HFF-Myc (cell line): Measurements from ENCODE around the gene RAD52.

Source experiments
- DNase-seq: peaks from one replicate; pipeline ENCODE4 v3.0.0-alpha.2; 2011; ENCODE audit warnings: low read depth; ENCODE audit errors: extremely low read depth
- H3K4me3 ChIP-seq: replicated peaks from 2 replicates; pipeline ENCODE4 v1.5.1; 2011; ENCODE audit warnings: low read depth, mild to moderate bottlenecking, control low read depth, low read length
- TF ChIP-seq, protein P1 (sequence below): IDR thresholded peaks from 2 replicates; pipeline ENCODE4 v1.5.1; 2012; ENCODE audit warnings: mild to moderate bottlenecking, low read depth, low read length, control low read depth; ENCODE audit errors: missing control alignments

The RAD52 gene

DNA sequence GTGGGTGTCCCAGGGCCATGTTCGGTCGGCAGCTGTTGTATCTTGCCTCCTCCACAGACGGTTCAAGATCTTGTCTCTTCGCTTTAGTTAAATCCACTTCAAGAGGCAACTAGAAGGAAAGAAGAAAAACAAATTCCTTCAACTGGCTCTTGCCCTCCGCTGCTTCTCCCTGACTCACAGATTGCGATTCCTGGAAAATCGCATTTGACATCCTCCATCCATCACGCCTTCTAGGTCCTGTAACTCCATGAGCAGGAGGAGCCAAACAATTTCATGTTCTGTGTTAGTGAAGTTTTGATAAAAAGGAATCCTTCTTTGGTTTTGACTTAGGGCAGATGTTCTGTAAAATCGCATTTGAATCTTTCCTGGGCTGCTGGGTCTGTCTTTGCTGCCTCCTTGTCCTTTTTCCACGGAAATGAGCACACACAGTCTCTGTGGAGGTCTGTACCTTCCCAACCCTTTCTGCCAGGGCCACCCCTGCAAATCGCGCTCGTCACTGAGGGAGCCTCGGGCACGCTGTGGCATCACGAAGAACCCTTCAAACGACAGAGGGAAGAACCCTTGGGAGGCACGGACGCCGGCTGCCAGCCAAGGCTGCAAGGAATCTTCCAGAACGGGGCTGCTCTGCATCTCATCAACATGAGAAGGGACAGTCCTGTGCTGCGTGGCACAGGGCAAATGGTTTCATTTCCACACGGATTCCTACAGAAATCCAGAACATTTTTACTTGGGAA is 32.6 kb downstream of the RAD52 start:
- TF ChIP-seq, protein P1, sequence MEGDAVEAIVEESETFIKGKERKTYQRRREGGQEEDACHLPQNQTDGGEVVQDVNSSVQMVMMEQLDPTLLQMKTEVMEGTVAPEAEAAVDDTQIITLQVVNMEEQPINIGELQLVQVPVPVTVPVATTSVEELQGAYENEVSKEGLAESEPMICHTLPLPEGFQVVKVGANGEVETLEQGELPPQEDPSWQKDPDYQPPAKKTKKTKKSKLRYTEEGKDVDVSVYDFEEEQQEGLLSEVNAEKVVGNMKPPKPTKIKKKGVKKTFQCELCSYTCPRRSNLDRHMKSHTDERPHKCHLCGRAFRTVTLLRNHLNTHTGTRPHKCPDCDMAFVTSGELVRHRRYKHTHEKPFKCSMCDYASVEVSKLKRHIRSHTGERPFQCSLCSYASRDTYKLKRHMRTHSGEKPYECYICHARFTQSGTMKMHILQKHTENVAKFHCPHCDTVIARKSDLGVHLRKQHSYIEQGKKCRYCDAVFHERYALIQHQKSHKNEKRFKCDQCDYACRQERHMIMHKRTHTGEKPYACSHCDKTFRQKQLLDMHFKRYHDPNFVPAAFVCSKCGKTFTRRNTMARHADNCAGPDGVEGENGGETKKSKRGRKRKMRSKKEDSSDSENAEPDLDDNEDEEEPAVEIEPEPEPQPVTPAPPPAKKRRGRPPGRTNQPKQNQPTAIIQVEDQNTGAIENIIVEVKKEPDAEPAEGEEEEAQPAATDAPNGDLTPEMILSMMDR = no peak
- DNase-seq = no peak
- no peak overlapping the region for H3K4me3 ChIP-seq

DNA sequence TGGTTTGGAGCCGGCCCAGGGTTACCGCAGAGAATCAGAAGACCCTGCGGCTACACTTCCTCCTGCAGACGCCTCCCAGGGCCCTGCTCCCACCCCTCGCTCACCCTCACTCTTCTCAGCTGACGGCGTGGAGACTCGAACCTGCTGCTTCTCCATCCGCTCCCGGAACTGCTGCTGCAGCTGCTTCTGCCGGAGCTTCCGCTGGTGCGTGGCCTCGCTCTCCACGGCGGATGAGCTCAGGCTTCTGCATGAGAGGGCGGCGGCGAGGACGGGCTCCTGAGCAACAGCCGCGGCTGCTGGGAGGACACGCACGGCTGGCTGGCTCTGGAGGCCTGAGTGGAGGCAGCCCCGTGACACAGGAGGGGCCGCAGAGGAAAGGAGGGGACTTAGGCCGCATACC is 33.3 kb downstream of the RAD52 start:
- DNase-seq = no peak

DNA sequence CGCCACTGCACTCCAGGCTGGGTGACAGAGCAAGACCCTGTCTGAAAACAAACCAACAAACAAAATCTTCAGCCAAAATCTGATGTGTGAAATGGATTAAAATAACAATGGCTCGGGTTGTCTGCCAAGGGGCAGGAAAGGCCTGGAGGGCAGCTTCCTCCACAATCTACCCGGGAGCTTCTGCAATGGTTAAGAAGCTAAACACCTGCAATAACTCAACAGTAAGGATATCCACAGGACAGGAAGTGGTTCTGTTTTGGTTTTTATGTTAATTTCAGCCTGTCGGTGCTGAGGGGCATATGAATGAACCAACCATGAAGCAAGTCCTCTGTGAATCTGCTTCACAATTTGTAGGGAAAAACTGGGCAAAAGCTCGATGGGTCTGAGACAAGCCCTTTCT is 34.4 kb downstream of the RAD52 start:
- no peak for DNase-seq
- H3K4me3 ChIP-seq = no peak overlapping the region
- TF ChIP-seq, protein P1 = no peak

More for the DNA sequence above, 33.3 kb downstream of the RAD52 start:
- TF ChIP-seq, protein P1 = no peak
- H3K4me3 ChIP-seq = no peak overlapping the region

DNA sequence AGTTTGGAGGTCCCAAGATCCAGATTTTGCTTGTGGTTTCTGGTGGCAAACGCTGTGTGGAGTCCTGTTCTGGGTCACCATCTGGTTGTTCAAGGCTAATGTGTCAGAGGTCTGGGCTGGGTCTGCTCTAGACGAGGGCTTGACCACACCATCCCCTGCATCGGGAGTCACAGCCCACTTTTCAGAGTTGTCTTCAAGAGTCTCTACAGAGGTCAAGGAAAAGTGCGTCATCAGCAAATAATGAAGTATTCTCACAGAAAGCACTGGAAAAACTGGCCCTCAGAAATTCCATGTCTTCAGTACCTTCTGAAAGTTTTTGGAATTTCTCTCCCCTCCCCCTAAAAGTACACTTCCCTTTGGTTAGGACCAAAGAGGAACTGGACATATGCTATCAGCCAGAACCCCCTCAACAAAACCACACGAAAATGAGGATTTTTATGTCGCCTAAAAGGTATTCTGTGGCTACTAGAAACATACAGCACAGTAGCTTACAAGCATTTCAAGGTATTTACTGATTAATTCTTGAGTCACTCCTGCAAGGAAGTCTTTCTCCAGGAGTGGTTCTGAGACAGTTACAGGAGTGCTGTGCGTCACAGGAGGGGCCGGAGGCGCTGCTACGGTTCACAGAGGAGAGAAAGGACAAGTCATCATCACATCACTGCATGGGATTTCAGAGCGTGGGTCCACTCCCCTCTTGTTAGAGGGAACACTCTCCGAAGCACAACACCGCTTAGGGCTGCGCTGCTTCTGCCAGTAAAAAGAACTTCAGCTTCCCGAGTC is 35.4 kb downstream of the RAD52 start:
- TF ChIP-seq, protein P1 = no peak
- no peak for DNase-seq
- H3K4me3 ChIP-seq = no peak overlapping the region

DNA sequence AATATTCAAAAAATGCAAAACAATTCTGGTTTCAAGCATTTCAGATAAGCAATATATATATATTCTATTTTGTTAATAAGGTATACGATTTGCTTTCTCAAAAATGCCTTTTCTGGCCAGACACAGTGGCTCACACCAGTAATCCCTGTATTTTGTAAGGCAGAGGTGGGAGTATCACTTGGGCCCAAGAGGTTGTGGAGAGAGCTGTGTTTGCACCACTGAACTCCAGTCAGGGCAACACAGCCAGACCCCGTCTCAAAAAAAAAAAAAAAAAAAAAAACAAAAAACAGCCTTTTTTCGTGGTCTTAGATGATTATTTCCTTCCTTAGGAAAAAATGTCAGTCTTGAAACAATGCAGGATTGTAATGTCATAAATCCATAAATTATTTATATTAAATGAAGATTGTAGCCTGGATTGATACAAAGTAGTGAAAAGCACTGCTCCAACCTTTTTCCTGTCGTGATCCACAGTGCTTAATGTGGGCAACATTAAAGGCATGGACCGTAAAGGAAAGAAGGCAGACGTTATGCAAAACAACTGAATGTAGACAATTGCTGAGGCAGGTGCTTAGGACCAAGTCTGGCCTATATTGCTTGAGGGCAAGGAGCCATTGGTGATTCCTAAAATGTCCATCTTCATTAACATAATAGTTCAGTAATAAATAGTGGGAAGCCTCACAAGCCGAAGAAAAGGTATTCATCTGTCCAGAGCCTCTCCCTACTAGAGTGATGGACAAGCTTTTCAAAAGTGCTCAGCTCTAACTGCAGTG is 36.8 kb downstream of the RAD52 start:
- DNase-seq = no peak
- TF ChIP-seq, protein P1 = no peak
- no peak overlapping the region for H3K4me3 ChIP-seq

DNA sequence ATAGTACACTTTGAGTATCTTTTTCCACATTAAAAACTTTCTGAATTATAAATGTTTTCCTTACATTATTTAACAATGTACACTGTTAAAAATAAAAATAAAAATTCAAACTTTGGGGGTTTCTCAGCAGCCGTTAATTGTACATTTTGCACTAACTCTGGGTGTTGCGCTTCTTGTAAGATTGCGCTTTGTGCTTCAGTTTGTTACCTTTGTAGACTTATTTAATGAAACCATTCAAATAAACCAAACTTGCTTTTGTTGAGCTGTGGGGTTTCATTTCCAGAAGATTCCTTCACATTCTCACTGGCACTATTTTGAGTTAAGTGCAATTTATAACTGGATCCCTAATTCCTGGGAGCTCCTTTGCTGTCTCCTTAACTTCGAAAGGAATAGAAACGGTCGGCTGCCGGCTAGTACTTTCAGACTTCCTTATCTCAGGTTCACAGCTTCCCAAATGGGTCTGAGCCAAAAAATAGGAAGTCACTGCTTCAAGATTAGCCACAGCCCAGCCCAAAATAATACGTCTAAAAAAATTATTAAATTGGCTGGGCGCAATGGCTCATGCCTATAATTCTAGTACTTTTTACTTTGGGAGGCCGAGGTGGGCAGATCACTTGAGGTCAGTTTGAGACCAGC is 38.2 kb downstream of the RAD52 start:
- TF ChIP-seq, protein P1 = no peak
- DNase-seq = no peak
- H3K4me3 ChIP-seq = no peak overlapping the region
